ENCODE data around the gene FGF23.
"Not testable (repeated sequence)": the region's sequence is repeated elsewhere in the genome, so short reads cannot be mapped to it uniquely, and the experiment has no call there.

The FGF23 gene

DNA sequence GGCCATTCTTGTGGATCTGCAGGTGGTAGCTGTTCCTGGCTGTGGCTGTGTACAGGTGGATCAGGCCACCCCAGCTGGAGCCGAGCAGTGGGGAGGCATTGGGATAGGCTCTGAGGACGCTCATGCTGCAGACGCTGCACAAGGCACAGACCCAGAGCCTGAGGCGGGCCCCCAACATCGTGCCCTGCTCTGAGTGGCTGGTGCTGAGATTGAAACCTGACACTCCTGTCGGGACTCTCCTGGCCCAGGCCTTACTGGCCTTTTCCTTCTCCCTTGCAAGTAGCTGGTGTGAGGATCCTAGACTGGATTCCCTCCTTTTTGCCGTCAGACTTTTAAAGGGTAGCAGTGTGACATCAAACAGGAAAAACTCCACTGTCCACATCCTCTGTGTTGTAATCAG lies at the start of gene FGF23:
FGF23 (minus strand) TSS at position 308 of the 400 bp plus-strand sequence; CDS start at position 178, 130 bp downstream.
- no peak for ATAC-seq
- H3K27me3 Mint-ChIP-seq, result peaks cover 27% of the 10 kb centered on the region
- no peak for DNase-seq

DNA sequence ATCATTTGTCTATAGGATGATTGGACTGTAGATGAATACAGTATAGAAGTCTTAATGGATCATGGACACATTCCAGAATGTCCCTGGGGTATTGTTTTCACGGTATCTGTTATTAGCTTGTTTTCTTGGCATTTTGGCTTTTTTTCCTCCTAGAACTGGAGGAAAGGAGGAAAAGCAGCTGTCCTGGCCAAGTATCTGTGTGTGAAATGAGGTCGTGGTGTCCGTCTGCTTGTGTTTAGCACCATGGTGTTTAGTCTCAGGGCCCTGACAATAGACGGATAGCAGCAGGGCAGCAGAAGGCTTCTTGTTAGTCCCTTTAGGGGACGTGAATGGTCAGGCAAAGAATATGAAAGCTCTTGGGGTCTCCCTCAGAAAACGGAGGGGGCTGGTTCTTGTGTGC lies 44.9 kb upstream of the FGF23 start:
- H3K4me3 Mint-ChIP-seq, result no peak overlapping the region
- H3K4me1 Mint-ChIP-seq, result no peaks in the 10 kb centered on the region
- H3K27me3 Mint-ChIP-seq, result no peaks in the 10 kb centered on the region
- no peak overlapping the region for H3K27ac Mint-ChIP-seq
- no peak for DNase-seq
- no peaks in the 10 kb centered on the region for H3K9me3 Mint-ChIP-seq
- ATAC-seq, result no peak

More for the DNA sequence above, at the start of gene FGF23:
- Mint-ChIP-seq H3K4me3 (no peak within 1 kb of the TSS), H3K27ac (no peak within 1 kb of the TSS), H3K4me1 (no peaks in the 10 kb centered on the region), H3K9me3 (no peaks in the 10 kb centered on the region)

DNA sequence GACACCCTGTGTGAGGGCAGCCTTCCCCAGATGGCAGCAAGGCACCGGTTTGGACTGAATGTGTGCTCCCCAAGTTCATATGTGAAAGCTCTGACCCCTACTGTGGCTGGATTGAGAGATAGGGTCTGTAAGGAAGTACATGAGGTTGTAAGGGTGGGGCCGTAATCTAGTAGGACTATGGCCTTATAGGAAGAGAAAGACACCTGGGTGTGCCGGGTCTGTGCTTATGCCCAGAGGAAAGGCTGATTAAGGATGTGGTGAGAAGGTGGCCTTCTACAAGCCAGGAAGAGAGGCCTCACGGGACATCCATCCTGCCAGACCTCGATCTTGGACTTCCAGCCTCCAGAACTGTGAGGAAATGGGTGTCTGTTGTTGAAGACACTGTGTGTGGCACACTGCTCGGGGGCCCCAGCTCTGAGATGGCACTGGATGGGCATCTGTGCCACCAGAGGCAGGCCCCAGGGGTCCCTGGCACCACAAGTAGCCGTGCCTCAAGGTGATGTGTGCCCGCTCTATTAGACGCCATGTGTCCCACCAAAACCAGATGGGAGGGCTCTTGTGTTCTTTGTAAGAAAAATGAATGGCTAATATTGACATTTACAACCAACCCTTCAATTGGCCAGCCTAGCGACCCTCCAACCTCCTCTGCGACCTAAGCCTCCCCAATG lies 44.1 kb upstream of the FGF23 start:
- no peaks in the 10 kb centered on the region for H3K4me1 Mint-ChIP-seq
- no peaks in the 10 kb centered on the region for H3K9me3 Mint-ChIP-seq
- ATAC-seq, result no peak
- DNase-seq, result no peak
- H3K4me3 Mint-ChIP-seq, result no peak overlapping the region
- no peaks in the 10 kb centered on the region for H3K27me3 Mint-ChIP-seq
- H3K27ac Mint-ChIP-seq, result peak overlapping the region in 1 of 2 donors; percentile 13

DNA sequence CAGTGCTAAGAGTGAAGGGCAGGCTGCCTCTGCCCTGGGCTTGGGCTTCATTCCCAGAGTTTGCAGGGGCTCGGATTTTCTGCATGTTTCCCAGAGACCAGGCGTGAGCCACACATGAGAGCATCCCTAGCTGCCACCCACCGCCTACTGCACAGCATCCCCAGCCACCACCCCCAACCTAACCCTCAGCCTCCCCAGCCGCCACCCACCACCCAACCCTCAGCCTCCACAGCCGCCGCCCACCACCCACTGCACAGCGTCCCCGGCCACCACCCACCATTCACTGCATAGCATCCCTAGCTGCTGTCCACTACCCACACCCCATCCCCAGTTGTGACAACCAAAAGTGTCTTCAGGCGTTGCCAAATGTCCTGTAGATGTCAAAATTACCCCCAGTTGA lies 43.5 kb upstream of the FGF23 start:
- Mint-ChIP-seq H3K27me3 (no peaks in the 10 kb centered on the region), H3K4me1 (no peaks in the 10 kb centered on the region), H3K9me3 (no peaks in the 10 kb centered on the region), H3K27ac (no peak overlapping the region), H3K4me3 (no peak overlapping the region)
- ATAC-seq (peak; percentile 42), DNase-seq (no peak)

DNA sequence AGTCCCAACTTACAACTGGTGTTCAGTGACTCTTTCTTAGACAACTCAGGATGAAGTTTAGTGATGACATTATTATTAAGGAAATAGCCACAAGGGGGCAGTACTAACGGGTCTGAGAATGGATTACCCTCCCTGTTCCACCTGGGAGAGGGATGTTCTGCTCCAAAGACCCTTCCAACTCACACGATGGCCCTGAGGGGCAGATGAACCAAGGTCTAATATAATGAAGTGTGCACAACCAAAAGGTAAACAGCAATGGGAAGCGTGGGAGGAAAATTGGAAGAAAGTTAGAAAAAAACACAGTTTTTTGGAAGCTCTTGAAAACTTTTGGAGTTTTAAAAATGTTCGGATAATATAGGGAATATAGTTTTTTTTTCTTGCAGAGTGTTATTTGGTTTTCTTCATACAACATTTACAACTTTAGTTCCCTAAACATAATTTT lies 42.1 kb upstream of the FGF23 start:
- DNase-seq (peak; percentile 16 to 23), ATAC-seq (peak; percentile 63)
- no peak overlapping the region for H3K4me3 Mint-ChIP-seq
- peaks cover 8% of the 10 kb centered on the region for H3K27me3 Mint-ChIP-seq
- H3K27ac Mint-ChIP-seq, result peak overlapping the region in 1 of 2 donors; percentile 56
- H3K4me1 Mint-ChIP-seq, result no peaks in the 10 kb centered on the region
- H3K9me3 Mint-ChIP-seq, result no peaks in the 10 kb centered on the region

- DNase-seq (no peak), ATAC-seq (no peak)
- Mint-ChIP-seq H3K27me3 (peaks cover 22% of the 10 kb centered on the region), H3K4me3 (no peak overlapping the region), H3K27ac (no peak overlapping the region), H3K4me1 (peaks cover 8% of the 10 kb centered on the region), H3K9me3 (no peaks in the 10 kb centered on the region)
These were observed 40.7 kb upstream of the FGF23 start for GRCh38 chr12:4420138-4420670.

DNA sequence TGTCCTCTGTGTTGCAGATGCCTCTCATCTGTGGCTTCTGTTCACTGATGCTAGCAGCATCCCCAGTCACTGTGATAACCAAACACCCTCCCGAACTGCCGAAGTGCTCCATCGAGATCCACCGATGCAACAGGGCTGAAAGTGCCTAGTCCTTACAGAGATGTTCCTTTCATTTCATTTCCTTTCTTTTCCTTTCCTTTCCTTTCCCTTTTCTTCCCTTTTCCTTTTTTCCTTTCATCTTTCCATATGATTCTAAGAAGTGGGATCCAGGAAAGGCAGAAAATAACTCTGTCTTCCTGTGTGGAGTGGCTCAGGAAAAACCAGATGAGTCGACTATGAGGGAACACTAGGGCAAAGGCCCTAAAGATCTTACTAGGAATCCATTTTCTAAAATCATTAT lies 39.4 kb upstream of the FGF23 start:
- DNase-seq (no peak), ATAC-seq (no peak)
- Mint-ChIP-seq H3K9me3 (no peaks in the 10 kb centered on the region), H3K27ac (no peak overlapping the region), H3K4me3 (no peak overlapping the region), H3K4me1 (peaks cover 15% of the 10 kb centered on the region), H3K27me3 (peaks cover 35% of the 10 kb centered on the region)

DNA sequence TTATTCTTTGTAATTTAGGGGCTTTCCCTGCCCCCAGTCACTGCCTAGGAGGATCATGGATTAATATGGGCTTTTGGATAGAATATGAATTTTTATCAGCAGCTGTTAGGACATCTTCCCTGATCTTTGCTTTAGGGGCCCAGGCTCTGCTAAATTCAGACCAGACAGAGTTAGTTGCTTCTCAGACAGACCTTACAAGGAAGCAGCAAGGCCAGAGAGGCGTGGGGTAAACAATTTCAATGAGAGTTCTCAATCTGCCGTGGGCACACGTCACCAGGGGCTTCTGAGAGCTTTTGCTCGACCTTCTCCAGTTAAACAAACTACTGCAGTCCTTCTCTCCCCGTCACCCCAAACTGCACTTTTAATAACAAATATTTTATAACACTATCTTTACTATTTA lies 38.4 kb upstream of the FGF23 start:
- DNase-seq (no peak), ATAC-seq (no peak)
- H3K4me1 Mint-ChIP-seq, result peaks cover 15% of the 10 kb centered on the region
- no peak overlapping the region for H3K4me3 Mint-ChIP-seq
- peaks cover 35% of the 10 kb centered on the region for H3K27me3 Mint-ChIP-seq
- no peaks in the 10 kb centered on the region for H3K9me3 Mint-ChIP-seq
- H3K27ac Mint-ChIP-seq, result peak overlapping the region in 1 of 2 donors; percentile 43

GRCh38 chr12:4417455-4417854 lies 37.9 kb upstream of the FGF23 start:
- DNase-seq, result no peak
- no peak overlapping the region for H3K27ac Mint-ChIP-seq
- no peak for ATAC-seq
- H3K4me3 Mint-ChIP-seq, result no peak overlapping the region
- no peaks in the 10 kb centered on the region for H3K9me3 Mint-ChIP-seq
- peaks cover 15% of the 10 kb centered on the region for H3K4me1 Mint-ChIP-seq
- H3K27me3 Mint-ChIP-seq, result peaks cover 35% of the 10 kb centered on the region

DNA sequence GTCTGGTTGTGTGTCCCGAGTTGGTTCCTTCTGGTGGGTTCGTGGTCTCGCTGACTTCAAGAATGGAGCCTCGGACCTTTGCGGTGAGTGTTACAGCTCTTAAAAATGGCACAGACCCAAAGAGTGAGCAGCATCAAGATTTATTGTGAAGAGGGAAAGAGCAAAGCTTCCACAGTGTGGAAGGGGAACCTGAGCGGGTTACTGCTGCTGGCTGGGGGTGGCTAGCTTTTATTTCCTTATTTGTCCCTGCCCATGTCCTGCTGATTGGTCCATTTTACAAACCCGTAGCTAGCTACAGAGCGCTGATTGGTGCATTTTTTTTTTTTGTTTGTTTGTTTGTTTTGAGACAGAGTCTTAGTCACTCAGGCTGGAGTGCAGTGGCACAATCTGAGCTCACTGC lies 36.8 kb upstream of the FGF23 start:
- Mint-ChIP-seq H3K4me1 (peaks cover 15% of the 10 kb centered on the region), H3K4me3 (no peak overlapping the region), H3K27ac (peak overlapping the region in 1 of 2 donors; percentile 24), H3K27me3 (peaks cover 45% of the 10 kb centered on the region), H3K9me3 (no peaks in the 10 kb centered on the region)
- DNase-seq (no peak), ATAC-seq (no peak)

GRCh38 chr12:4412465-4412864 lies 33.0 kb upstream of the FGF23 start:
- Mint-ChIP-seq H3K9me3 (no peaks in the 10 kb centered on the region), H3K27ac (peak overlapping the region in 1 of 2 donors; percentile 33), H3K4me1 (peaks cover 15% of the 10 kb centered on the region), H3K4me3 (no peak overlapping the region), H3K27me3 (peaks cover 49% of the 10 kb centered on the region)
- no peak for ATAC-seq
- no peak for DNase-seq

GRCh38 chr12:4412056-4412455 lies 32.5 kb upstream of the FGF23 start:
- no peak for ATAC-seq
- H3K4me3 Mint-ChIP-seq, result no peak overlapping the region
- H3K4me1 Mint-ChIP-seq, result peaks cover 15% of the 10 kb centered on the region
- DNase-seq, result no peak
- H3K9me3 Mint-ChIP-seq, result no peaks in the 10 kb centered on the region
- H3K27me3 Mint-ChIP-seq, result peaks cover 45% of the 10 kb centered on the region
- H3K27ac Mint-ChIP-seq, result no peak overlapping the region

GRCh38 chr12:4407136-4407535 lies 27.6 kb upstream of the FGF23 start:
- DNase-seq (no peak), ATAC-seq (no peak)
- Mint-ChIP-seq H3K27me3 (peaks cover 12% of the 10 kb centered on the region), H3K27ac (no peak overlapping the region), H3K4me3 (no peak overlapping the region), H3K4me1 (no peaks in the 10 kb centered on the region), H3K9me3 (no peaks in the 10 kb centered on the region)

GRCh38 chr12:4404877-4405637 lies 25.5 kb upstream of the FGF23 start:
- peaks cover 13% of the 10 kb centered on the region for H3K27me3 Mint-ChIP-seq
- H3K4me1 Mint-ChIP-seq, H3K4me3 Mint-ChIP-seq, H3K9me3 Mint-ChIP-seq, ATAC-seq, H3K27ac Mint-ChIP-seq, DNase-seq: not testable (repeated sequence)

DNA sequence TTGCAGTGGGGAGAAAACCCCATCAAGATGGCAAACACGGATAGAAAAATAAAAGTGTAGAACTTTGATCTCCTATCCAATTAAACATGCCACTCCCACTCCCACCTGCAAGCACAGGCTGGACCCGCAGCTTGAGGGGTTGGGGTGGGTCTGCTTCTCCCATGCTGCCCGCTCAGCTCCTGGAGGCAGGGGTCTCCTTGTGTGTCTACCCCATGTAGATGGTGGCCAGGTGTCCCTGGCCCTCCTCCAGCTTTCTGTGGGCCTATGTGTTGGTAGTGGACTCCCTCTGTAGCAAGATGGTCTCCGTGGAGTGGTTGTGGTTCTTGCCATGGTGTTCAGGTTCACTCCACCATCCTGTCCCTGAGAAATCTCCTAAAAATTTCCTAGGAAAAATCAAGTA lies 23.5 kb upstream of the FGF23 start:
- no peak overlapping the region for H3K27ac Mint-ChIP-seq
- H3K27me3 Mint-ChIP-seq, result peaks cover 13% of the 10 kb centered on the region
- DNase-seq (no peak), ATAC-seq (no peak)
- no peaks in the 10 kb centered on the region for H3K4me1 Mint-ChIP-seq
- H3K4me3 Mint-ChIP-seq, result no peak overlapping the region
- H3K9me3 Mint-ChIP-seq, result no peaks in the 10 kb centered on the region

DNA sequence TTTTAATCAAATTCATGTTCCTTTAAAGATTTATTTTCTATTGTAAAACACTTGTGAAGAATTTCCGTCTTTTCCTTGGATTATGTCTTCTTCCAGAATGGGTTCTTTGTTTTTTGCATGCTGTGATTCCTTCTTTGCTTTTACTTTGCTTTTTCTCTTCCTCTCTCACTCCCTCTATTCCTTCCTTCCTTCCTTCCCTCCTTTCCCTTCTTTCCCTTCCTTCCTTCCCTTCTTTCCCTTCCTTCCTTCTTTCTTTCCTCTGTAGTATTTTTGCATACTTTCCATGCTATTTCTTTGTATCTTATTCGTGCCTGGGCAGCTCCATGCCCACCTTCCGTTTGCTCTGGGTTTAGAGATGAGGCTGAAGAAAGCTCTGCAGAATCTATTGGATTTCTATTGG lies 21.6 kb upstream of the FGF23 start:
- peaks cover 13% of the 10 kb centered on the region for H3K27me3 Mint-ChIP-seq
- H3K9me3 Mint-ChIP-seq, result no peaks in the 10 kb centered on the region
- H3K4me1 Mint-ChIP-seq, result no peaks in the 10 kb centered on the region
- ATAC-seq (no peak), DNase-seq (no peak)
- no peak overlapping the region for H3K4me3 Mint-ChIP-seq
- H3K27ac Mint-ChIP-seq, result no peak overlapping the region

Measured in stimulated activated naive CD8-positive, alpha-beta T cell treated with anti-CD3 and anti-CD28 coated beads, Interleukin-15, amount 100 ng/mL, for 72 hours (primary cell).